IPS DF 6.9 (cell line): ENCODE measurements around the gene UBE2D2.
"Not testable (repeated sequence)": the region's sequence is repeated elsewhere in the genome, so short reads cannot be mapped to it uniquely, and the experiment has no call there.

ENCODE experiments used
- DNase-seq: peaks from one replicate; pipeline ENCODE4 v3.0.0-alpha.2; 2013; ENCODE audit warnings: low read depth, low spot score
- H3K27ac ChIP-seq: one replicate; pipeline ENCODE4 v1.5.1; 2013; ENCODE audit warnings: low read length, control low read depth
- H3K27me3 ChIP-seq: 2 replicates; pipeline ENCODE4 v1.6.1; 2013; ENCODE audit warnings: mild to moderate bottlenecking, low read length; ENCODE audit not compliant: control insufficient read depth, insufficient read depth
- H3K36me3 ChIP-seq: 2 replicates; pipeline ENCODE4 v1.6.1; 2013; ENCODE audit warnings: low read length; ENCODE audit not compliant: control insufficient read depth, insufficient read depth
- H3K4me1 ChIP-seq: 2 replicates; pipeline ENCODE4 v1.6.1; 2013; ENCODE audit warnings: low read length; ENCODE audit not compliant: control insufficient read depth, insufficient read depth
- H3K4me3 ChIP-seq: 2 replicates; pipeline ENCODE4 v1.5.1; 2013; ENCODE audit warnings: mild to moderate bottlenecking, low read length
- H3K9me3 ChIP-seq: 2 replicates; pipeline ENCODE4 v1.6.1; 2013; ENCODE audit warnings: low read length, inconsistent platforms; ENCODE audit not compliant: control insufficient read depth, insufficient read depth
- WGBS: extraction: QIAGEN DNeasy Blood & Tissue Kit; methylation state at CpG from one replicate; pipeline ENCODE4 v1.1.7; 2013; ENCODE audit warnings: mixed read lengths, missing lambda C conversion rate; ENCODE audit not compliant: insufficient read length, insufficient coverage; 5-methylcytosine and 5-hydroxymethylcytosine counted together

UBE2D2 gene

GRCh38 chr5:139569270-139569955, 8.3 kb downstream of the UBE2D2 start:
- Histone ChIP-seq H3K27ac (no peak overlapping the region), H3K4me3 (no peak overlapping the region), H3K9me3 (no peaks in the 10 kb centered on the region), H3K27me3 (no peaks in the 10 kb centered on the region), H3K4me1 (no peaks in the 10 kb centered on the region), H3K36me3 (no peaks in the 10 kb centered on the region)
- no peak for DNase-seq
- no CpG with 5 or more reads among the region's 2 CpGs for WGBS

GRCh38 chr5:139571543-139571942, 10.4 kb downstream of the UBE2D2 start:
- Histone ChIP-seq H3K4me1 (no peaks in the 10 kb centered on the region), H3K4me3 (no peak overlapping the region), H3K27me3 (no peaks in the 10 kb centered on the region), H3K36me3 (no peaks in the 10 kb centered on the region), H3K9me3 (no peaks in the 10 kb centered on the region), H3K27ac (no peak overlapping the region)
- 100% methylated on average over 1 of the region's 3 CpGs for WGBS
- DNase-seq = no peak

- no peaks in the 10 kb centered on the region for H3K9me3 ChIP-seq
- no peak overlapping the region for H3K27ac ChIP-seq
- no peak for DNase-seq
- no CpG with 5 or more reads among the region's 1 CpG for WGBS
- H3K4me3 ChIP-seq = no peak overlapping the region
- no peaks in the 10 kb centered on the region for H3K36me3 ChIP-seq
- H3K27me3 ChIP-seq = no peaks in the 10 kb centered on the region
- no peaks in the 10 kb centered on the region for H3K4me1 ChIP-seq
Observed at GRCh38 chr5:139571966-139572365, 10.8 kb downstream of the UBE2D2 start.

GRCh38 chr5:139574641-139575312, 13.6 kb downstream of the UBE2D2 start:
- DNase-seq = no peak
- no peaks in the 10 kb centered on the region for H3K9me3 ChIP-seq
- no peaks in the 10 kb centered on the region for H3K27me3 ChIP-seq
- no peak overlapping the region for H3K27ac ChIP-seq
- no CpG with 5 or more reads among the region's 4 CpGs for WGBS
- H3K4me3 ChIP-seq = no peak overlapping the region
- no peaks in the 10 kb centered on the region for H3K4me1 ChIP-seq
- no peaks in the 10 kb centered on the region for H3K36me3 ChIP-seq

DNA sequence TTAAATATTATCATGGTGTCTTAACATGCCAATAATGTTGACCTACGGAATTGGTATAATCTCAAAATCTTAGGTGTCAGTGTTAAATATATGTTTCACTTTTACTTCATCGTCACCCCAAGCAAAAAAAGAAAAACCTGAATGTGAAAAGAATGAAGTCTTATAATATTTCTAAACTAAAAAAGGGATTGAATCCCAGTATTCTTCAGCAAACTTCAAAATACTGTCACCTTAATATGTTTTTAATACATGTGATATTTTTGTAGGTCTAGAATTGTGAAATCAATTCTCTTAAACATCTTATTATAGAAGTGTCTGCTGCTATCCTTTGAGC, 14.1 kb downstream of the UBE2D2 start:
- Histone ChIP-seq H3K9me3 (no peaks in the 10 kb centered on the region), H3K4me3 (no peak overlapping the region), H3K27me3 (no peaks in the 10 kb centered on the region), H3K4me1 (no peaks in the 10 kb centered on the region), H3K27ac (no peak overlapping the region), H3K36me3 (no peaks in the 10 kb centered on the region)
- WGBS = no CpG with 5 or more reads among the region's 2 CpGs
- DNase-seq = no peak

GRCh38 chr5:139575751-139576150, 14.6 kb downstream of the UBE2D2 start:
- no peaks in the 10 kb centered on the region for H3K36me3 ChIP-seq
- no peak overlapping the region for H3K4me3 ChIP-seq
- no peaks in the 10 kb centered on the region for H3K4me1 ChIP-seq
- H3K27me3 ChIP-seq = no peaks in the 10 kb centered on the region
- no peaks in the 10 kb centered on the region for H3K9me3 ChIP-seq
- no peak for DNase-seq
- no CpG with 5 or more reads among the region's 4 CpGs for whole genome bisulfite sequencing
- H3K27ac ChIP-seq = no peak overlapping the region

GRCh38 chr5:139577689-139578290, 16.7 kb downstream of the UBE2D2 start:
- no peak overlapping the region for H3K4me3 ChIP-seq
- H3K27ac ChIP-seq = no peak overlapping the region
- no peaks in the 10 kb centered on the region for H3K9me3 ChIP-seq
- no CpG with 5 or more reads among the region's 5 CpGs for WGBS
- no peaks in the 10 kb centered on the region for H3K27me3 ChIP-seq
- no peaks in the 10 kb centered on the region for H3K4me1 ChIP-seq
- no peaks in the 10 kb centered on the region for H3K36me3 ChIP-seq
- no peak for DNase-seq

- H3K36me3 ChIP-seq = no peaks in the 10 kb centered on the region
- H3K27ac ChIP-seq = no peak overlapping the region
- no CpG with 5 or more reads among the region's 2 CpGs for WGBS
Observed at GRCh38 chr5:139578325-139578724, 17.2 kb downstream of the UBE2D2 start.

GRCh38 chr5:139582181-139582580, 21.0 kb downstream of the UBE2D2 start:
- WGBS = no CpG with 5 or more reads among the region's 5 CpGs
- H3K4me3 ChIP-seq, H3K4me1 ChIP-seq, H3K27ac ChIP-seq, H3K9me3 ChIP-seq, H3K27me3 ChIP-seq, H3K36me3 ChIP-seq, DNase-seq: not testable (repeated sequence)

More at GRCh38 chr5:139578325-139578724, 17.2 kb downstream of the UBE2D2 start:
- H3K4me1 ChIP-seq = no peaks in the 10 kb centered on the region
- no peaks in the 10 kb centered on the region for H3K27me3 ChIP-seq
- H3K4me3 ChIP-seq = no peak overlapping the region
- no peaks in the 10 kb centered on the region for H3K9me3 ChIP-seq
- no peak for DNase-seq

- Histone ChIP-seq H3K9me3 (no peaks in the 10 kb centered on the region), H3K36me3 (no peaks in the 10 kb centered on the region), H3K27me3 (no peaks in the 10 kb centered on the region), H3K27ac (no peak overlapping the region), H3K4me1 (no peaks in the 10 kb centered on the region), H3K4me3 (no peak overlapping the region)
- WGBS = no CpG with 5 or more reads among the region's 3 CpGs
- no peak for DNase-seq
Observed at GRCh38 chr5:139584137-139584536, 23.0 kb downstream of the UBE2D2 start.
